Skeletal muscle tissue (tissue), 4 donors: ENCODE data around the gene ADIPOR2. TPM values are rescaled to one million over a fixed set of nuclear protein-coding genes. Genes with fewer than 3 reads are reported as not detected.
A peak's percentile ranks its signal among the peaks of the same experiment; 100 is the strongest.

ENCODE experiments used
- H3K27ac ChIP-seq: one replicate; pipeline ENCODE4 v1.7.0; 2013; ENCODE audit warnings: mild to moderate bottlenecking, low read depth, low read length, inconsistent platforms
- H3K27me3 ChIP-seq, 3 donors: one replicate each; pipeline ENCODE4 v1.7.0; 2013; ENCODE audit warnings: low read length in 3 of 3; ENCODE audit not compliant: control insufficient read depth in 3 of 3, insufficient read depth in 3 of 3
- H3K36me3 ChIP-seq, 3 donors: one replicate each; pipeline ENCODE4 v1.7.0; 2013; ENCODE audit warnings: low read length in 3 of 3; ENCODE audit not compliant: control insufficient read depth in 3 of 3, insufficient read depth in 3 of 3
- H3K4me1 ChIP-seq, 3 donors: one replicate each; pipeline ENCODE4 v1.7.0; 2013; ENCODE audit warnings: low read length in 3 of 3, mild to moderate bottlenecking in 3 of 3; ENCODE audit not compliant: control insufficient read depth in 3 of 3, insufficient read depth in 3 of 3
- H3K4me3 ChIP-seq, 3 donors: one replicate each; pipeline ENCODE4 v1.7.0; 2013; ENCODE audit warnings: low read length in 3 of 3
- H3K9ac ChIP-seq, 3 donors: one replicate each; pipeline ENCODE4 v1.7.0; 2013; ENCODE audit warnings: low read length in 3 of 3, mild to moderate bottlenecking in 3 of 3, moderate library complexity in 2 of 3, low read depth in 1 of 3
- H3K9me3 ChIP-seq, 3 donors: one replicate each; pipeline ENCODE4 v1.7.0; 2013; ENCODE audit warnings: low read length in 3 of 3; ENCODE audit not compliant: control insufficient read depth in 3 of 3
- total RNA-seq: library from RNA; depleted of rRNA; stranded (reverse); fragments of >200 nt; gene quantifications from one replicate; pipeline ENCODE4 v1.2.3, GENCODE V29; 2014
- donor health status: Osteomylitis.

The ADIPOR2 gene
- total RNA-seq, 1 donor from 2014 or later: 35.5 TPM

- peaks cover 9 to 42% (median 24%) of the 10 kb centered on the region in 3 donors for H3K4me1 ChIP-seq
These were observed 119.5 kb downstream of the ADIPOR2 start for GRCh38 chr12:1810201-1810930.

GRCh38 chr12:1810931-1811280 is 120.0 kb downstream of the ADIPOR2 start:
- H3K36me3 ChIP-seq: no peaks in the 10 kb centered on the region
- no peaks in the 10 kb centered on the region for H3K9me3 ChIP-seq
- no peak overlapping the region for H3K4me3 ChIP-seq
- peaks cover 0 to 32% (median 8%) of the 10 kb centered on the region in 3 donors for H3K27me3 ChIP-seq
- no peak overlapping the region for H3K27ac ChIP-seq
- H3K4me1 ChIP-seq: peaks cover 7 to 37% (median 19%) of the 10 kb centered on the region in 3 donors
- H3K9ac ChIP-seq: no peak overlapping the region

More at GRCh38 chr12:1810201-1810930, 119.5 kb downstream of the ADIPOR2 start:
- Histone ChIP-seq H3K9ac (no peak overlapping the region), H3K36me3 (no peaks in the 10 kb centered on the region), H3K27me3 (peaks cover 0 to 26% (median 5%) of the 10 kb centered on the region in 3 donors), H3K27ac (no peak overlapping the region), H3K4me3 (no peak overlapping the region), H3K9me3 (no peaks in the 10 kb centered on the region)

GRCh38 chr12:1811281-1811947 is 120.5 kb downstream of the ADIPOR2 start:
- Histone ChIP-seq H3K4me1 (peaks cover 4 to 34% (median 15%) of the 10 kb centered on the region in 3 donors), H3K9me3 (no peaks in the 10 kb centered on the region), H3K9ac (no peak overlapping the region), H3K4me3 (no peak overlapping the region), H3K27me3 (peaks cover 0 to 34% (median 13%) of the 10 kb centered on the region in 3 donors), H3K36me3 (no peaks in the 10 kb centered on the region), H3K27ac (no peak overlapping the region)

GRCh38 chr12:1811948-1812291 is 121.0 kb downstream of the ADIPOR2 start:
- Histone ChIP-seq H3K9me3 (no peaks in the 10 kb centered on the region), H3K27ac (peak overlapping the region; percentile 54), H3K9ac (no peak overlapping the region), H3K4me1 (peaks cover 0 to 35% (median 11%) of the 10 kb centered on the region in 3 donors), H3K4me3 (no peak overlapping the region), H3K36me3 (no peaks in the 10 kb centered on the region), H3K27me3 (peaks cover 4 to 39% (median 18%) of the 10 kb centered on the region in 3 donors)

DNA sequence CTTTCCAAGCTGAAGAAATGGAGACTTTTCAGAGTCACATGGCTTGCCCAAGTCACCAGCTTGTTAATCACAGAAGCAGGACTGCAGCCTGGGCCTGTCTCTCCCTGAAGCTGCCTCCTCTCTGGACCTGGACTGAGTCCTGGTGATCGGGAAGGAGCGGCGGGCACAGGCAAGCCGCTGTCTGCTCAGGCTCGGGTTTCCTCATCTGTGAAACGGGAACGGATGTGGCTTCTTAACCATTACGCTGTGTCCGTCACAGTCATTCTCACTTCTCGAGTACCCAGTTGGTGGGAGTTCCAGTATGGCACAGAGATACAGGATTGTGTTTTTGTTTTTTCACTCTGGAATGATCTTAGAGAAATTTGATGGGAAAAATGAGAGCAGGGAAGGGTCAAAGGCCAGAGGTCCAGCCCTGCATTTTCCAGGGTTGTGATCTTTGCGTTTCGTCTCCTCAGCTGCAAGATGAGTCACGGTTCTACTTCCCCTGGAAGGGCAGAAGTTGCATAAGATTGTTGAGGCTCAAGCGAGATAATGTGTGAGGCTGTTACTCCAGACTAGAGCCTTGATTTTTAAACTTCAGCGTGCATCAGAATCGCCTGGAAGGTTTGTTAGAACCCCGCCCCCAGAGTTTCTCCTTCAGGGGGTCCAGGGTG is 121.9 kb downstream of the ADIPOR2 start:
- Histone ChIP-seq H3K4me3 (no peak overlapping the region), H3K27ac (peak overlapping the region; percentile 54), H3K4me1 (peaks cover 0 to 35% (median 11%) of the 10 kb centered on the region in 3 donors), H3K27me3 (peaks cover 7 to 41% (median 18%) of the 10 kb centered on the region in 3 donors), H3K36me3 (no peaks in the 10 kb centered on the region), H3K9ac (no peak overlapping the region), H3K9me3 (no peaks in the 10 kb centered on the region)

- peaks cover 11 to 45% (median 22%) of the 10 kb centered on the region in 3 donors for H3K27me3 ChIP-seq
- H3K4me1 ChIP-seq: peaks cover 0 to 30% (median 7%) of the 10 kb centered on the region in 3 donors
- H3K9me3 ChIP-seq: no peaks in the 10 kb centered on the region
- no peak overlapping the region for H3K9ac ChIP-seq
- H3K4me3 ChIP-seq: no peak overlapping the region
- H3K36me3 ChIP-seq: no peaks in the 10 kb centered on the region
- no peak overlapping the region for H3K27ac ChIP-seq
These were observed 123.4 kb downstream of the ADIPOR2 start for GRCh38 chr12:1814266-1814665.

GRCh38 chr12:1815108-1815507 is 124.2 kb downstream of the ADIPOR2 start:
- Histone ChIP-seq H3K4me1 (peaks cover 0 to 35% (median 7%) of the 10 kb centered on the region in 3 donors), H3K27ac (no peak overlapping the region), H3K9me3 (no peaks in the 10 kb centered on the region), H3K4me3 (no peak overlapping the region), H3K9ac (no peak overlapping the region), H3K36me3 (no peaks in the 10 kb centered on the region), H3K27me3 (peaks cover 19 to 53% (median 29%) of the 10 kb centered on the region in 3 donors)

DNA sequence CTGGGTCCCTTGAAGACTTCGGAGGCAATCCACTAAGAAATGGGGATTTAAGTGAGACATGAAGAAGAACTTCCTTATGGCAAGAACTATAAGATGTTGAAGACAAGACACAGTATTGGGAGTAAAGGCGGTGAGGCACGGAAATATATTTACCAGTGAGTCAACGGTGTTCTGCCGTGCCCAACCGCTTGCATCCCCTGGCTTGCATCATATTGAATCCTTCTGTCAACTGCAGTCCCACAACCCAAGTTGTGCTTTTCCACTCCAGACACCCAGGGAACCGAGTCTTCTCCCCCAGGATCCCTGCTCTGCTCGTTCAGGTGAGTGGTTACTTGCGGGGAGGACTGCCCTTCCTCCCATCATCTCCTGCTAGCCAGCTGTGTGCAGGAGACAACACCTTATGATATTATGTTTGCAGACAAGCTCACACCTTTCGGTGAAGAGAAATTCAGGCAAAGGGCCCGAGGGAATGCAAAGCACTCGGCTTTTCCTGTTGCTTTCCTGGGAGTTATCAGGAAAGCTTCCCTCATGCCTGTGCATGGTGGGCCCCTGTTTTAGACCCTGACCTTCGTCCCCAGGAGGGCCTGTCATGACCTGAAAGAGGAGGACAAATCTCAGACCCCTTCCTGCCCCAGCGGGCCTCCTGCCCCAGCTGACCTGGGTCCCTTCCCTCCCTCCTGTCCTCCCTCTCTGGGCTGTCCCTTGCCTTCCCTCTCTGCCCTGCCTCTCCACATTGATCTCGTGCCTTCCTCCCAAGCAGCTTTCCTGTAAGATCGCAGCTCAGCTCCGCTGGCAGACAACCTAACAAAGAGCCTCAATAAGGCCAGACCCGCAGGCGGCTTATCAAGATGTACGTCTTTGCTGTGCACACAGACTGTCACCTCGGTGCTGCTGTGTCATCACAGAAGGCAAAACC is 125.2 kb downstream of the ADIPOR2 start:
- Histone ChIP-seq H3K9me3 (no peaks in the 10 kb centered on the region), H3K9ac (no peak overlapping the region), H3K36me3 (no peaks in the 10 kb centered on the region), H3K4me3 (no peak overlapping the region), H3K27ac (no peak overlapping the region), H3K27me3 (peaks cover 29 to 54% (median 33%) of the 10 kb centered on the region in 3 donors), H3K4me1 (peaks cover 0 to 30% (median 5%) of the 10 kb centered on the region in 3 donors)

GRCh38 chr12:1816730-1817348 is 126.0 kb downstream of the ADIPOR2 start:
- Histone ChIP-seq H3K9me3 (no peaks in the 10 kb centered on the region), H3K9ac (no peak overlapping the region), H3K36me3 (no peaks in the 10 kb centered on the region), H3K4me3 (no peak overlapping the region), H3K27me3 (peaks cover 35 to 59% (median 41%) of the 10 kb centered on the region in 3 donors), H3K27ac (no peak overlapping the region), H3K4me1 (peaks cover 0 to 25% (median 1%) of the 10 kb centered on the region in 3 donors)
